Body of pancreas (tissue), 4 donors: ENCODE data around the gene CKB. TPM values are rescaled to one million over a fixed set of nuclear protein-coding genes. Genes with fewer than 3 reads are reported as not detected.
A peak's percentile ranks its signal among the peaks of the same experiment; 100 is the strongest.

Experiments used
- ATAC-seq: fragments of 150-250 bp; one replicate; pipeline ENCODE4 v1.9.1; 2016
- DNase-seq, 4 donors: peaks; one replicate each; pipeline ENCODE4 v3.0.0-alpha.2; 2019
- H3K27ac ChIP-seq, 4 donors: fragments of 200-600 bp; sonication (generic); 1 replicate in 3 of 4; 2 replicates in 1 of 4; pipeline versions ENCODE4 v1.5.1 to v1.6.1; 2016 to 2019; ENCODE audit warnings: mild to moderate bottlenecking in 1 of 4, mixed read lengths in 1 of 4, moderate library complexity in 1 of 4
- H3K27me3 ChIP-seq, 2 donors: fragments of 200-600 bp; sonication (generic); one replicate each; pipeline ENCODE4 v1.6.0; 2016; ENCODE audit warnings: mild to moderate bottlenecking in 1 of 2
- H3K36me3 ChIP-seq, 2 donors: fragments of 200-600 bp; sonication (generic); replicated peaks in 1 of 2; 2 replicates each; pipeline ENCODE4 v1.5.1; 2016; ENCODE audit warnings: low read depth in 2 of 2; ENCODE audit not compliant: insufficient read depth in 1 of 2
- H3K4me1 ChIP-seq: fragments of 200-600 bp; sonication (generic); one replicate; pipeline ENCODE4 v1.6.0; 2016
- H3K4me3 ChIP-seq, 2 donors: fragments of 200-600 bp; sonication (generic); 1 replicate in 1 of 2; 2 replicates in 1 of 2; pipeline ENCODE4 v1.5.1; 2016 to 2019
- H3K9me3 ChIP-seq, 3 donors: fragments of 200-600 bp; sonication (generic); 1 replicate in 2 of 3; 2 replicates in 1 of 3; pipeline ENCODE4 v1.5.1; 2016
- POLR2A ChIP-seq, 3 donors: fragments of 450-650 bp; IDR thresholded peaks; one replicate each; pipeline ENCODE4 v1.6.1; 2016; ENCODE audit warnings: antibody characterized with exemption in 3 of 3, mild to moderate bottlenecking in 2 of 3
- WGBS, 2 donors: methylation state at CpG; one replicate each; pipeline ENCODE4 v1.1.5; 2017; 5-methylcytosine and 5-hydroxymethylcytosine counted together
- intact Hi-C: fragments of 100-400 bp; cut with DNase I; formaldehyde crosslinking; loops from one replicate; pipeline ENCODE4 v1.15.1; 2023
- total RNA-seq, 2 donors: library from RNA; depleted of rRNA; stranded (reverse); fragments of >200 nt; gene quantifications; one replicate each; pipeline ENCODE4 v1.1.0, GENCODE V29; 2016
- TF ChIP-seq, protein P1 (sequence below), 7 experiments: fragments of 450-650 bp in 4 of 7; fragments of 200-600 bp in 3 of 7; sonication (generic) in 3 of 7; IDR thresholded peaks; one replicate each; pipeline ENCODE4 v1.5.1; 2016 to 2019; ENCODE audit warnings: antibody characterized with exemption in 7 of 7

The CKB gene
- total RNA-seq, 2 donors from 2014 or later: 92.1 to 146 TPM

DNA sequence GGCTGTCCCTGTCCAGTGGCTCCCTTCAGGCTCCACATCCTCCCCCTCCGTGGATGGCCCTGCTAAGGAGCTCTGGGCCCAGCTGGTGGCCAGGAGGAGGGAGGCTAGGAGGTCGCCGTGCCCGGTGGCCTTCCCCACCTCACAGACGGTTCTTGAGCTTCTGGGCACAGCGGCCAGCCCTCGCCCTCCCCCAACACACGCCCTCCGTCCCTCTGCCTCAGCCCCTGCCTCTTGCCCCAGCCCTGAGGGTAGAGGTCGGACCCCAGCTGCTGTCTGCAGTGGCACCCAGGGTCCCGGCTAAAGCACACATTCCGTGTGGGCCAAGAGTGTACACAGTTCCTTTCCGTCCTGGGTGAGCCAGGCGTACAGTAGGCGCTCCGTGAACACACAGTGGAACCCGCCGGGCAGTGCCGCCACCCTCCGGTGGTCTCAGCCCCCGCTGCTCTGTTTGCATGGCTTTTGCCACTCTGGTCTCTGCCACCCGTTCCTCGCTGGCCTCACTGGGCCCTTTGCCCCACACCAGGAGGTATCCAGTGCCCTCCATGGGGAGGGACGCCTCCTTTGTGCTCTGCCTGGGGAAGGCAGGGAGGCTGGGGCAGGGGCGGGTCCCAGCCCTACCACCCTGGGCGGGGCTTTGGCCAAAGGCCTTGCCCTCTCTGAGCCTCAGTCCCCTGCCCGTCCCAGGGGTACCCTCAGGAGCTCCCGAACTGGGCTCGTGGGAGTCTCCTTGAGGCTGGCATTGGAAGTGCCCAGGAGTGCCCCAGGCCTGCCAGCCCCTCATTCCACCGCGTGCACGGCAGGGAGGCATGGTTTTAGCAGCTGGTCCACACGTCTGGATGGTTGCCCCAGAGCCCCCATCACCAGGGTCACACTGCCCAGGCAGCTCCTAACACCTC, 19.3 kb upstream of the CKB start:
- no peaks in the 10 kb centered on the region for H3K9me3 ChIP-seq
- intact Hi-C loops: no loop called here
- H3K27ac ChIP-seq: no peak overlapping the region
- no peaks in the 10 kb centered on the region for H3K36me3 ChIP-seq
- H3K4me1 ChIP-seq: peaks cover 48% of the 10 kb centered on the region
- TF ChIP-seq POLR2A (IDR thresholded peaks at IDR 0.05): no peak
- TF ChIP-seq, protein P1, sequence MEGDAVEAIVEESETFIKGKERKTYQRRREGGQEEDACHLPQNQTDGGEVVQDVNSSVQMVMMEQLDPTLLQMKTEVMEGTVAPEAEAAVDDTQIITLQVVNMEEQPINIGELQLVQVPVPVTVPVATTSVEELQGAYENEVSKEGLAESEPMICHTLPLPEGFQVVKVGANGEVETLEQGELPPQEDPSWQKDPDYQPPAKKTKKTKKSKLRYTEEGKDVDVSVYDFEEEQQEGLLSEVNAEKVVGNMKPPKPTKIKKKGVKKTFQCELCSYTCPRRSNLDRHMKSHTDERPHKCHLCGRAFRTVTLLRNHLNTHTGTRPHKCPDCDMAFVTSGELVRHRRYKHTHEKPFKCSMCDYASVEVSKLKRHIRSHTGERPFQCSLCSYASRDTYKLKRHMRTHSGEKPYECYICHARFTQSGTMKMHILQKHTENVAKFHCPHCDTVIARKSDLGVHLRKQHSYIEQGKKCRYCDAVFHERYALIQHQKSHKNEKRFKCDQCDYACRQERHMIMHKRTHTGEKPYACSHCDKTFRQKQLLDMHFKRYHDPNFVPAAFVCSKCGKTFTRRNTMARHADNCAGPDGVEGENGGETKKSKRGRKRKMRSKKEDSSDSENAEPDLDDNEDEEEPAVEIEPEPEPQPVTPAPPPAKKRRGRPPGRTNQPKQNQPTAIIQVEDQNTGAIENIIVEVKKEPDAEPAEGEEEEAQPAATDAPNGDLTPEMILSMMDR (IDR thresholded peaks at IDR 0.05): no peak
- WGBS, 2 donors: 58 to 65% methylated on average over 16 to 32 of the region's 33 CpGs
- DNase-seq (no peak), ATAC-seq (no peak)
- H3K27me3 ChIP-seq: no peaks in the 10 kb centered on the region
- no peak overlapping the region for H3K4me3 ChIP-seq

DNA sequence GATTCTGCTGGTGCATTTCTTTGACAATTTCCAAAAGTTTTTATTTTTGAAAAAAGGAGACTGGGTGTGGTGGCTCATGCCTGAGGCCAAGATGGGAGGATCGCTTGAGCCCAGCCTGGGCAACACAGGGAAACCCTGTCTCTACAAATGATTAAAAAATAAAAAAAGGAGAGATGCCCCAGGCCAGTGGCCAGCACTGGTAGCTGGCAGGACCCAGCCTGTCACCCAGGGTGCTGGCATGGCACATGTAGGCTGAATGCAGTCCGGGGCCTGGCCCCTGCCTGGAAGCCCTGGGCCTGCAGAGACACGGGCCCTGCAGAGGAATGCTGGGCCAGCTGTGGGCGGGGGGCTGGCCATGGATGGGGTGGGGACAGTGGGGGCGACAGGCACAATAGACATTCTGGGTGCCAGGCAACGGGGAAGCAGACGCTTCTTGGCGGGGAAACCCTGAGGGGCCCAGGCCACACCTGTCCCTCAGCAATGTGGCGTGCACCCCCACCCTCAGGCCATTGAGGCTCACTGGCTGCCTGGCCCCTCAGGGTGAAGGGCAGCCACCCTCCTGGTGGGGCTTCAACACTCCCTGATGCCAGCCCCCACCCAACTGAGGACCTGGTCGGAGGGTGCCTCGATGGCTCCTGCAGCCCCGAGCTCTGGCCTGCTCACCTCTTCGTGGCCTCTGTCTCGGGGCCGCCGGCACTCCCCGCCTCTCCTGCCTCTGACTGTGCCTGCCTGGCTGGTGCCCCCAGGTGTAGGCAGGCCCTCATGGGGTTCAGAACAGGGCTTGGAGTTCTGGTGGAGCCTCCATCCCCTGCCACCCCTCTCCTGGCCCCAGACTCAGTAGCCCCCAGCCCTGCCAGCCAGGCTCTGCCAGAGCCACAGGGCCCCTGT, 18.4 kb upstream of the CKB start:
- Histone ChIP-seq H3K36me3 (no peaks in the 10 kb centered on the region), H3K27ac (peak overlapping the region in 2 of 4 donors; percentile 30 to 45), H3K27me3 (no peaks in the 10 kb centered on the region), H3K9me3 (no peaks in the 10 kb centered on the region), H3K4me3 (no peak overlapping the region), H3K4me1 (peaks cover 48% of the 10 kb centered on the region)
- DNase-seq (no peak), ATAC-seq (no peak)
- WGBS, 2 donors: 64 to 65% methylated on average over 10 to 17 of the region's 17 CpGs
- no peak for TF ChIP-seq POLR2A (IDR thresholded peaks at IDR 0.05)
- TF ChIP-seq, protein P1 (IDR thresholded peaks at IDR 0.05): no peak
- intact Hi-C loops: no loop called here

DNA sequence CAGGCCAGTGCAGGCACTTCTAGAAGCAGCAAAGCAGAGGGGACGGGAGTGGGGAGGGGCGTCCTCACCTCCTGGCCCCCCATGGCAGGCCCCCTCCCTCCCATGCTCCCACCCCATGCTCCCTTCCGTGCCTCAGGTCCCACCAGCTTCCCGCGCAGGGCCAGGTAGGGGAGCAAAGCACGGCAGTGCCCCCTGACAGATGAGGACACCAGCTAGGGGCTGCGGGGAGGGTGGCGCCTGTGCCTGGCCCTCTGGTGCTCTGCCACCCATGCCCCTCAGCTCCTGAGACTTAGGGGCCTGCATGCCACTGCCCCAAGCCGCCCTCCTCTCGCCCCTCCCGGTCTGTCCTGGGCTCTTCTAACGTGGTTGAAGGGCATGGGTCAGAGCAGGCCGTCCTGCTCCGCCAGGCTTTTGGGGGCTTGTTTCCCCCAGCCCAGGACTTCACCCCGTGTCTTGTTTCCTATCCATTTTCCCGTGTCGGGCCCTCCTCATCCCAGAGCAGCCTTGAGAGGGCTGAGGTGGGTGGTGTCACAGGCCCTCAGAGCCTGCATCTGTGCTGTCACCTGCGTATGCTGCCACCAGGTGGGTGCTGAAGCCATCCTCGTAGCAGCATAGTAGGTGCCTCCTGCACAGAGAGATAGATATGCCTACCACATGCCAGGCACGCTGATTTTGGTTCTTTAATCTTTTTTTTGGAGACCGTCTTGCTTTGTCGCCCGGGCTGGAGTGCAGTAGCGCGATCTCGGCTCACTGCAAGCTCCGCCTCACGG, 16.6 kb upstream of the CKB start:
- no peaks in the 10 kb centered on the region for H3K36me3 ChIP-seq
- intact Hi-C loops: no loop called here
- no peaks in the 10 kb centered on the region for H3K27me3 ChIP-seq
- no peak overlapping the region for H3K27ac ChIP-seq
- no peak for TF ChIP-seq POLR2A (IDR thresholded peaks at IDR 0.05)
- TF ChIP-seq, protein P1 (IDR thresholded peaks at IDR 0.05): no peak
- H3K9me3 ChIP-seq: no peaks in the 10 kb centered on the region
- WGBS, 2 donors: 55 to 77% methylated on average over 11 to 28 of the region's 28 CpGs
- DNase-seq (no peak), ATAC-seq (no peak)
- H3K4me3 ChIP-seq: no peak overlapping the region
- H3K4me1 ChIP-seq: peaks cover 48% of the 10 kb centered on the region

DNA sequence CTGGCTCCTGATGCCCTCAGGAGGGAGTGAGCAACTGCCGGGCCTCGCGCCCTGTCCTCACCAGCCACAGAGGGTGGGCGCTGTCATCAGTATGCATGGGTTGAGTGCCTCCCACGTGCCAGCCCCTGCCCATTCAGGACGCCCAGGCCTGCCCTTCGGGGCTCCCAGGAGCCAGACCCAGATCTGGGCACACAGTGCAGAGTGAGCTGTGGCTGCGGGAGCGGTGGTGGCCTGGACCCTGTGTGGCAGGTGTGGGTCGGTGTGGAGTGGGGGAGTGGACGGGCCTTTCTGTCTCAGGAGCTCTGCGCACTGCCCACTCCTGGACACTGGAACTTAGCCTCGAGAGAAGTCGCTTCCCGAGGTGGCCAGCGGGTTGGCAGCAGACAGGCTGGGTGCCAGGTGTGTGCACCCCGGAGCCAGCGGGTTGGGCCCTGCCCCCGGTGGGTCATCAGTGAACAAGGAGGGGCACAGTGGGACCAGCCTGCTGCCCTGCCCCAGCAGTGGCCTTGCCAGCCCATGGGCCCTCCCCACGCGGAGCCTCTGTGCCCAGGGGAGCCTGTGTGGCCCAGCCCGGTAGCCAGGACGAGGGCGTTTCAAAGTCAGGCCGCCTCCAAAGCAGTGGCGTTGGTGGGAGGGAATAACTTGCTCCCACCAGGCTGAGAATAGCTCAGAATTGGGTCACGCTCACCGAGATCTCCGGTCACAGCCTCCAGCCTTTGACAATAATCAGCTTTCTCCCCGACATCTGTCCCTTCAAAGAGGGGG, 15.8 kb upstream of the CKB start:
- Histone ChIP-seq H3K4me3 (no peak overlapping the region), H3K4me1 (peaks cover 46% of the 10 kb centered on the region), H3K9me3 (no peaks in the 10 kb centered on the region), H3K27me3 (no peaks in the 10 kb centered on the region), H3K27ac (no peak overlapping the region), H3K36me3 (no peaks in the 10 kb centered on the region)
- peak in 1 of 4 donors; percentile 33 for DNase-seq
- peak; percentile 34 for ATAC-seq
- 10 to 25% methylated on average over 6 to 26 of the region's 30 CpGs for WGBS, 2 donors
- intact Hi-C loops: no loop called here
- TF ChIP-seq, protein P1 (IDR thresholded peaks at IDR 0.05): no peak
- TF ChIP-seq POLR2A (IDR thresholded peaks at IDR 0.05): peak in 1 of 3 donors; percentile 10
